Lung (tissue), 12 donors: ENCODE measurements around the gene ZNF219. TPM values are rescaled to one million over a fixed set of nuclear protein-coding genes. Genes with fewer than 3 reads are reported as not detected.

Source experiments
- ATAC-seq: fragments of 200-7000 bp; cut with Tn5 transposase; one replicate; pipeline ENCODE4 v1.9.1; 2020; ENCODE audit warnings: moderate number of reproducible peaks; ENCODE audit not compliant: insufficient read depth, low FRiP score
- DNase-seq, 3 donors: peaks; one replicate each; pipeline ENCODE4 v3.0.0-alpha.2; 2013 to 2017
- H3K27ac ChIP-seq, 2 donors: one replicate each; pipeline ENCODE4 v1.5.1; 2013; ENCODE audit warnings: mild to moderate bottlenecking in 2 of 2, moderate library complexity in 2 of 2, control low read depth in 1 of 2, inconsistent platforms in 1 of 2, low read depth in 1 of 2, low read length in 1 of 2
- H3K27me3 ChIP-seq, 3 donors: one replicate each; pipeline ENCODE4 v1.5.1; 2013; ENCODE audit warnings: low read length in 2 of 3; ENCODE audit not compliant: control insufficient read depth in 3 of 3, insufficient read depth in 3 of 3
- H3K36me3 ChIP-seq, 4 donors: one replicate each; pipeline ENCODE4 v1.5.1; 2013; ENCODE audit warnings: low read length in 4 of 4, mild to moderate bottlenecking in 1 of 4, moderate library complexity in 1 of 4; ENCODE audit not compliant: control insufficient read depth in 4 of 4, insufficient read depth in 4 of 4
- H3K4me1 ChIP-seq, 5 donors: one replicate each; pipeline ENCODE4 v1.5.1; 2013; ENCODE audit warnings: low read length in 5 of 5, mild to moderate bottlenecking in 2 of 5, moderate library complexity in 1 of 5; ENCODE audit not compliant: control insufficient read depth in 5 of 5, insufficient read depth in 5 of 5
- H3K4me3 ChIP-seq: one replicate; pipeline ENCODE4 v1.5.1; 2013; ENCODE audit warnings: mild to moderate bottlenecking, control low read depth, moderate library complexity
- H3K9ac ChIP-seq, 2 donors: one replicate each; pipeline ENCODE4 v1.5.1; 2013; ENCODE audit warnings: low read length in 2 of 2, control low read depth in 1 of 2; ENCODE audit not compliant: insufficient read depth in 1 of 2
- H3K9me3 ChIP-seq, 4 donors: one replicate each; pipeline ENCODE4 v1.5.1; 2013; ENCODE audit warnings: low read length in 3 of 4, mild to moderate bottlenecking in 1 of 4, moderate library complexity in 1 of 4; ENCODE audit not compliant: control insufficient read depth in 4 of 4, insufficient read depth in 3 of 4
- WGBS, 2 donors: extraction: QIAGEN DNeasy Blood & Tissue Kit; methylation state at CpG; one replicate each; pipeline ENCODE4 v1.1.7; 2013; 5-methylcytosine and 5-hydroxymethylcytosine counted together
- polyA plus RNA-seq, 2 donors: library from polyadenylated mRNA; stranded (reverse); fragments of 200-250 nt; gene quantifications; one replicate each; pipeline ENCODE4 v1.2.1, GENCODE V29; 2013
- total RNA-seq, 2 donors: library from RNA; depleted of rRNA in 1 of 2; stranded (reverse); fragments of >200 nt in 1 of 2; gene quantifications; one replicate each; pipeline ENCODE4 v1.2.1, GENCODE V29; 2014 to 2021
- TF ChIP-seq, protein P1 (sequence below): IDR thresholded peaks from 2 replicates; pipeline ENCODE4 v1.5.1; 2012; ENCODE audit warnings: mild to moderate bottlenecking; ENCODE audit errors: control extremely low read depth, extremely low read depth
- donor health status: control.
- donor health status: control.
- donor health status: Bipolar disorder and iron deficiency.
- donor health status: healthy.
- donor health status: DM: yes; HTN: yes; CAD: no.

The ZNF219 gene
- total and polyA plus RNA-seq, 4 donors, result 8.0 to 48.5 (median 30.0) TPM

DNA sequence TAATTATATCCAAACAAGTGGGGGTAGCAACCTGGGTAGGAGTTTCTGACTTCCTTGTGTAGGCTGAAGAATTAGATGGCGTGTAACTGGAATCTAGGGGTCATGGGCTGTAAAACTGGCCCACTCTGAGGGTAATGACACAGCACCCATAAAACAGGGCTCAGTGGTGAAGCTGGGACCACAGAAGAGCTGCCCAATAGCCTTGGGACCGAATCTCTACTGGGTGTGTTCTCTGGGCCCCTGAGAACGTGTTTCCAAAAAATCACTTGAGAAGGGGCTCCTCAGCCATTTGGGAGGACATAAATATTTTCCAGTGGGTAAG is 37.1 kb downstream of the ZNF219 start:
- DNase-seq, result no peak
- peaks cover 0 to 5% (median 0%) of the 10 kb centered on the region in 5 donors for H3K4me1 ChIP-seq
- no peak overlapping the region for H3K4me3 ChIP-seq
- no peak overlapping the region for H3K9ac ChIP-seq
- H3K36me3 ChIP-seq, result no peaks in the 10 kb centered on the region
- ATAC-seq, result no peak
- no peaks in the 10 kb centered on the region for H3K27me3 ChIP-seq
- TF ChIP-seq, protein P1, sequence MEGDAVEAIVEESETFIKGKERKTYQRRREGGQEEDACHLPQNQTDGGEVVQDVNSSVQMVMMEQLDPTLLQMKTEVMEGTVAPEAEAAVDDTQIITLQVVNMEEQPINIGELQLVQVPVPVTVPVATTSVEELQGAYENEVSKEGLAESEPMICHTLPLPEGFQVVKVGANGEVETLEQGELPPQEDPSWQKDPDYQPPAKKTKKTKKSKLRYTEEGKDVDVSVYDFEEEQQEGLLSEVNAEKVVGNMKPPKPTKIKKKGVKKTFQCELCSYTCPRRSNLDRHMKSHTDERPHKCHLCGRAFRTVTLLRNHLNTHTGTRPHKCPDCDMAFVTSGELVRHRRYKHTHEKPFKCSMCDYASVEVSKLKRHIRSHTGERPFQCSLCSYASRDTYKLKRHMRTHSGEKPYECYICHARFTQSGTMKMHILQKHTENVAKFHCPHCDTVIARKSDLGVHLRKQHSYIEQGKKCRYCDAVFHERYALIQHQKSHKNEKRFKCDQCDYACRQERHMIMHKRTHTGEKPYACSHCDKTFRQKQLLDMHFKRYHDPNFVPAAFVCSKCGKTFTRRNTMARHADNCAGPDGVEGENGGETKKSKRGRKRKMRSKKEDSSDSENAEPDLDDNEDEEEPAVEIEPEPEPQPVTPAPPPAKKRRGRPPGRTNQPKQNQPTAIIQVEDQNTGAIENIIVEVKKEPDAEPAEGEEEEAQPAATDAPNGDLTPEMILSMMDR, result no peak
- no peaks in the 10 kb centered on the region for H3K9me3 ChIP-seq
- WGBS, 2 donors, result 92 to 94% methylated on average over 3 of the region's 3 CpGs
- no peak overlapping the region for H3K27ac ChIP-seq

DNA sequence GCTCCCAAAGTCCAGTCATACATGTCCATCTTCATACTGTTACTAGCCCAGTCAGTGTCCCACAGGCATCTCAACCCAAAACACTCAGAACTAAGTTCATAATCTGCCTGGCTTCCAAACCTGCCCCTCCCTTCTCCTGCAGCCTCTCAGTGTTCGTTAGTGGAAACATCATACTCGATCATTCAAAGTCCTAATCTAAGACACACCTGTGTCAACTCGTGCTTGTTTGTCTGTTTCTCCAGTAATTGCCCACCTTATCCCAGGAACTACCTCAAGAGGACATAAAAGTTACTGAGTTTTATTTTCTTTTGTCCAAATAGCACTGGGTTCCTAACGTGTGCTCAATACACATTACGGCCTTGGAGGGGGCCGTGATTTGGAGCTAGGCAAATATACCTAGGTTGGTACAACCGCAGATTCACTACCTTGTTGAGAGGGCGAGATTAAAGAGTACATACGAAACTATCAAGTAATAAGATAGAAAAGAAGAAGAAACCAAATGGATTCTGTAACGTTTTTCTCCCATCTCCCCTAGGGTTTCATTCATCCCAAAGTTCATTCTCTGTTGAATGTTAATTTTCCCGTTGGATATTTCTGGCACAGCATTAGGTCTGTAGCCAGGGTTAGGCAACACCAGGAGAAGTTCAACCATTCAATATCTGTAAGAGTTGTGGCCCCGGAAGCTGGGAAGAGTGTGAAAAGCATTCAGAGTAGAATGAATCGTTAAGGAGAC is 37.7 kb downstream of the ZNF219 start:
- TF ChIP-seq, protein P1, result no peak
- WGBS, 2 donors, result 80 to 87% methylated on average over 13 of the region's 13 CpGs
- peaks cover 0 to 5% (median 0%) of the 10 kb centered on the region in 5 donors for H3K4me1 ChIP-seq
- H3K27me3 ChIP-seq, result no peaks in the 10 kb centered on the region
- no peaks in the 10 kb centered on the region for H3K9me3 ChIP-seq
- no peaks in the 10 kb centered on the region for H3K36me3 ChIP-seq
- ATAC-seq, result no peak
- H3K9ac ChIP-seq, result no peak overlapping the region
- no peak overlapping the region for H3K4me3 ChIP-seq
- no peak for DNase-seq
- H3K27ac ChIP-seq, result no peak overlapping the region

DNA sequence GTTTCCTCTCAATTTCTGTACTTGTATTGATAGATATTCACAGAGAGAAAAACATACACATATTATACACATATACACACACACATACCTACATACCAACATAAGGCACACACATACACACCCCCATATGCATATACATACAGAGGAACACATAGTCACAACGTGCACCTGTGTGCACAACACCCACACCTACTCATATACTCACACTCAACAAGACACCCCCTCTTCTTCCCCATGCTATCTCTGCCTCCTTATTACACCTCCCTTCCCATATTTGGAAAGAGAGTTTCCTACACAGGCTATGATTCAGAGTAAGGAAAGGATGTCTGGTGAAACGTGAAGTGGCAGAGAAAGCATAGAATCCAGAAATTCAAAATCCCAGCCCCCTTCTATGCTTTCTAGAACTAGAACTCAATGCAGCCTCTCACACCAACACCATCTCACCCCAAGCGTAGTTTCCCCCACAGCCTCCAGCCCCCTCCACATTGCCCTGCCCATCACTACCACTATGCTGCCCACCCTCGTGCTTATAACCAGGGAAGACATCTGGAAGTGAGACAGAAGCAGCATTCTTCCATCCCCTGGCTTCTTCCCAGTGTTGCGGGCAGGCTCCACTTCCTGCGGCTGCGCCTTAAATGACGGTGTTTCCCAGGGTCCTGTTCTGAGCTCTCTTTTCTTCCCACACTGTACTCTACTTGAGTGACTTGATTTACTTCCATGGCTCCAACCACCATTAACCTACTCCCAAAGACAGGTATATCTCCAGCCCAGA is 38.4 kb downstream of the ZNF219 start:
- Histone ChIP-seq H3K27ac (no peak overlapping the region), H3K27me3 (no peaks in the 10 kb centered on the region), H3K4me1 (peaks cover 0 to 5% (median 0%) of the 10 kb centered on the region in 5 donors), H3K36me3 (no peaks in the 10 kb centered on the region), H3K9me3 (no peaks in the 10 kb centered on the region), H3K4me3 (no peak overlapping the region), H3K9ac (no peak overlapping the region)
- ATAC-seq (no peak), DNase-seq (no peak)
- 72 to 79% methylated on average over 8 of the region's 8 CpGs for WGBS, 2 donors
- TF ChIP-seq, protein P1, result no peak
